H1 (cell line): ENCODE measurements around the gene OBSCN. TPM values are rescaled to one million over a fixed set of nuclear protein-coding genes. Genes with fewer than 3 reads are reported as not detected.

ENCODE experiments used
- CTCF ChIA-PET: fragments of 300-600 bp; sonication (Branson Sonifier 250); formaldehyde crosslinking; loops from one replicate; lab custom pipeline; 2021; ENCODE audit not compliant: partially characterized antibody; lab: Charles Lee
- POLR2A ChIA-PET: fragments of 300-600 bp; sonication (Branson Sonifier 250); formaldehyde crosslinking; loops from one replicate; lab custom pipeline; 2021; ENCODE audit warnings: inconsistent platforms; ENCODE audit not compliant: partially characterized antibody; lab: Charles Lee
- DNase-seq, 2 experiments: peaks; one replicate each; pipeline versions ENCODE4 v3.0.0 to v3.0.0-alpha.2; 2010 to 2022; ENCODE audit warnings: low spot score in 2 of 2, low read depth in 1 of 2, mixed read lengths in 1 of 2
- FAIRE-seq: peaks from 2 replicates; lab custom pipeline; 2011; peaks lifted over from hg19 to GRCh38; lab: Jason Lieb, UNC
- H2AFZ ChIP-seq: 2 replicates; pipeline ENCODE4 v1.8.1; 2012; ENCODE audit warnings: low read length, inconsistent platforms
- H2AK5ac ChIP-seq: 2 replicates; pipeline ENCODE4 v1.6.1; 2013; ENCODE audit warnings: low read depth, low read length
- H2BK120ac ChIP-seq: replicated peaks from 2 replicates; pipeline ENCODE3; 2013; ENCODE audit warnings: low read depth, low read length, inconsistent platforms
- H2BK12ac ChIP-seq: 2 replicates; pipeline ENCODE4 v1.6.1; 2013; ENCODE audit warnings: low read depth, low read length
- H2BK15ac ChIP-seq: 2 replicates; pipeline ENCODE4 v1.6.1; 2013; ENCODE audit warnings: low read length
- H2BK20ac ChIP-seq: 2 replicates; pipeline ENCODE4 v1.6.1; 2013; ENCODE audit warnings: low read length
- H2BK5ac ChIP-seq: 2 replicates; pipeline ENCODE4 v1.6.1; 2013; ENCODE audit warnings: low read depth, low read length
- H3K14ac ChIP-seq: 2 replicates; pipeline ENCODE4 v1.6.1; 2013; ENCODE audit warnings: inconsistent platforms; ENCODE audit not compliant: insufficient read length
- H3K18ac ChIP-seq: 2 replicates; pipeline ENCODE4 v1.6.1; 2013; ENCODE audit warnings: low read length; ENCODE audit errors: extremely low read depth
- H3K23ac ChIP-seq: 2 replicates; pipeline ENCODE4 v1.6.1; 2013; ENCODE audit warnings: inconsistent platforms; ENCODE audit not compliant: insufficient read length
- H3K23me2 ChIP-seq: 2 replicates; pipeline ENCODE4 v1.6.1; 2013; ENCODE audit warnings: low read depth, low read length
- H3K27ac ChIP-seq: 2 replicates; pipeline ENCODE4 v1.6.1; 2011; ENCODE audit warnings: low read depth, low read length, inconsistent platforms
- H3K27me3 ChIP-seq, 4 experiments: replicated peaks in 1 of 4; 1 replicate in 1 of 4; 2 replicates in 3 of 4; pipeline versions ENCODE4 v1.6.1 to v1.8.1; 2011 to 2013; ENCODE audit warnings: low read length in 3 of 4, mild to moderate bottlenecking in 3 of 4, inconsistent platforms in 2 of 4, mixed read lengths in 2 of 4, moderate library complexity in 1 of 4; ENCODE audit not compliant: control insufficient read depth in 3 of 4, insufficient read depth in 3 of 4; ENCODE audit errors: extremely low read depth in 1 of 4
- H3K36me3 ChIP-seq, 4 experiments: 2 replicates each; pipeline versions ENCODE4 v1.6.1 to v1.8.1; 2011 to 2013; ENCODE audit warnings: mild to moderate bottlenecking in 4 of 4, low read length in 3 of 4, moderate library complexity in 2 of 4, control low read depth in 1 of 4, inconsistent platforms in 1 of 4; ENCODE audit not compliant: insufficient read depth in 4 of 4, control insufficient read depth in 2 of 4
- H3K4ac ChIP-seq: replicated peaks from 2 replicates; pipeline ENCODE3; 2013; ENCODE audit warnings: low read length, low read depth, mixed read lengths, inconsistent platforms; ENCODE audit not compliant: insufficient read length
- H3K4me1 ChIP-seq, 4 experiments: replicated peaks in 1 of 4; 1 replicate in 1 of 4; 2 replicates in 3 of 4; pipeline versions ENCODE4 v1.6.1 to v1.8.1; 2011 to 2013; ENCODE audit warnings: low read length in 3 of 4, inconsistent platforms in 2 of 4, mixed read lengths in 1 of 4; ENCODE audit not compliant: insufficient read depth in 4 of 4, control insufficient read depth in 3 of 4
- H3K4me2 ChIP-seq, 2 experiments: 2 replicates each; pipeline versions ENCODE4 v1.6.1 to v1.8.1; 2011 to 2013; ENCODE audit warnings: low read depth in 2 of 2, low read length in 2 of 2, control low read depth in 1 of 2, inconsistent platforms in 1 of 2, mild to moderate bottlenecking in 1 of 2; ENCODE audit not compliant: insufficient read depth in 1 of 2
- H3K4me3 ChIP-seq, 4 experiments: fragments of 200-600, 300-600 bp in 1 of 4; sonication (generic), shearing (Covaris generic), sonication (Bioruptor Twin) in 1 of 4; 2 replicates each; pipeline versions ENCODE4 v1.5.1 to v1.8.1; 2011 to 2016; ENCODE audit warnings: low read length in 4 of 4, low read depth in 3 of 4, control low read depth in 2 of 4, inconsistent platforms in 2 of 4, mild to moderate bottlenecking in 2 of 4, mixed read lengths in 1 of 4, moderate library complexity in 1 of 4; ENCODE audit not compliant: insufficient read depth in 2 of 4; ENCODE audit errors: extremely low read depth in 1 of 4
- H3K56ac ChIP-seq: replicated peaks from 2 replicates; pipeline ENCODE3; 2013; ENCODE audit warnings: low read depth, mild to moderate bottlenecking, mixed read lengths, low read length, inconsistent platforms; ENCODE audit not compliant: insufficient read length
- H3K79me1 ChIP-seq: 2 replicates; pipeline ENCODE4 v1.6.1; 2013; ENCODE audit warnings: low read depth, low read length, control low read depth
- H3K79me2 ChIP-seq, 2 experiments: 2 replicates each; pipeline versions ENCODE4 v1.6.1 to v1.8.1; 2012 to 2013; ENCODE audit warnings: low read length in 2 of 2, mild to moderate bottlenecking in 2 of 2, inconsistent platforms in 1 of 2; ENCODE audit not compliant: insufficient read depth in 2 of 2, control insufficient read depth in 1 of 2
- H3K9ac ChIP-seq, 4 experiments: replicated peaks in 1 of 4; 1 replicate in 1 of 4; 2 replicates in 3 of 4; pipeline versions ENCODE4 v1.6.1 to v1.8.1; 2011 to 2013; ENCODE audit warnings: low read depth in 3 of 4, low read length in 3 of 4, control low read depth in 2 of 4, mild to moderate bottlenecking in 2 of 4, moderate library complexity in 2 of 4, inconsistent platforms in 1 of 4; ENCODE audit errors: extremely low read depth in 1 of 4
- H3K9me3 ChIP-seq, 2 experiments: 2 replicates each; pipeline versions ENCODE4 v1.6.1 to v1.8.1; 2012 to 2013; ENCODE audit warnings: mild to moderate bottlenecking in 2 of 2, moderate library complexity in 2 of 2, control low read depth in 1 of 2, inconsistent platforms in 1 of 2, low read depth in 1 of 2, low read length in 1 of 2, mixed read lengths in 1 of 2; ENCODE audit not compliant: insufficient read depth in 2 of 2
- H4K20me1 ChIP-seq, 2 experiments: replicated peaks in 1 of 2; 2 replicates each; pipeline versions ENCODE3 to v1.8.1; 2011 to 2013; ENCODE audit warnings: inconsistent platforms in 2 of 2, low read length in 2 of 2, mild to moderate bottlenecking in 1 of 2; ENCODE audit not compliant: insufficient read depth in 2 of 2, control insufficient read depth in 1 of 2
- H4K5ac ChIP-seq: 2 replicates; pipeline ENCODE4 v1.6.1; 2013; ENCODE audit warnings: low read length, low read depth, mixed read lengths, inconsistent platforms; ENCODE audit not compliant: insufficient read length
- H4K8ac ChIP-seq: 2 replicates; pipeline ENCODE4 v1.8.0; 2013; ENCODE audit warnings: mild to moderate bottlenecking, moderate library complexity, low read length, inconsistent platforms; ENCODE audit not compliant: insufficient read depth; ENCODE audit errors: extremely low read depth
- H4K91ac ChIP-seq: replicated peaks from 2 replicates; pipeline ENCODE3; 2013; ENCODE audit warnings: low read length, mixed read lengths, inconsistent platforms; ENCODE audit not compliant: insufficient read length
- BRCA1 ChIP-seq: IDR thresholded peaks from 2 replicates; pipeline ENCODE4 v1.6.1; 2012; ENCODE audit warnings: low read depth, low read length, improper control_type of control experiment
- GABPA ChIP-seq: IDR thresholded peaks from 2 replicates; pipeline ENCODE4 v1.6.1; 2011; ENCODE audit warnings: mild to moderate bottlenecking, low read length, moderate library complexity, borderline replicate concordance; ENCODE audit not compliant: insufficient read depth
- KDM1A ChIP-seq: fragments of 200-600, 300-600 bp; sonication (generic); IDR thresholded peaks from 2 replicates; pipeline ENCODE4 v1.7.1; 2016; ENCODE audit warnings: mild to moderate bottlenecking, low read length, borderline replicate concordance
- KDM5A ChIP-seq: fragments of 200-600 bp; IDR thresholded peaks from 2 replicates; pipeline ENCODE4 v1.7.1; 2012; ENCODE audit warnings: mild to moderate bottlenecking, low read length, inconsistent platforms, mixed read lengths
- RAD21 ChIP-seq, 2 experiments: IDR thresholded peaks in 1 of 2; conservative IDR thresholded peaks in 1 of 2; 2 replicates each; pipeline ENCODE4 v1.6.1; 2011; ENCODE audit warnings: low read depth in 2 of 2, low read length in 2 of 2, improper control_type of control experiment in 1 of 2, inconsistent platforms in 1 of 2, mild to moderate bottlenecking in 1 of 2, moderate library complexity in 1 of 2
- RFX5 ChIP-seq: IDR thresholded peaks from 2 replicates; pipeline ENCODE4 v1.6.1; 2011; ENCODE audit warnings: low read depth, low read length, improper control_type of control experiment, borderline replicate concordance
- SP1 ChIP-seq: IDR thresholded peaks from 2 replicates; pipeline ENCODE4 v1.6.1; 2011; ENCODE audit warnings: low read depth, low read length
- SP2 ChIP-seq: IDR thresholded peaks from 2 replicates; pipeline ENCODE4 v1.6.1; 2012; ENCODE audit warnings: mild to moderate bottlenecking, low read length, inconsistent platforms
- YY1 ChIP-seq: IDR thresholded peaks from 2 replicates; pipeline ENCODE4 v1.6.1; 2011; ENCODE audit warnings: low read depth, mild to moderate bottlenecking, low read length
- WGBS, 2 experiments: shearing (Covaris generic) in 1 of 2; methylation state at CpG; one replicate each; pipeline versions ENCODE4 v1.1.6 to v1.1.7; 2013 to 2015; ENCODE audit warnings: low lambda C conversion rate in 2 of 2, mixed read lengths in 2 of 2, inconsistent platforms in 1 of 2, low coverage in 1 of 2, missing lambda C conversion rate in 1 of 2; ENCODE audit not compliant: insufficient replicate concordance in 2 of 2, insufficient coverage in 1 of 2, insufficient read length in 1 of 2; ENCODE audit errors: extremely low coverage in 1 of 2, missing lambda C conversion rate in 1 of 2; 5-methylcytosine and 5-hydroxymethylcytosine counted together
- polyA plus RNA-seq, 7 experiments: library from polyadenylated mRNA; depleted of rRNA in 3 of 7; stranded (reverse) in 5 of 7; unstranded in 2 of 7; fragments of >200 nt in 5 of 7; fragments of 200-250 nt in 2 of 7; gene quantifications; 1 replicate in 5 of 7; 2 replicates in 1 of 7; 4 replicates in 1 of 7; pipeline versions ENCODE4 v1.2.1 to v1.2.3, GENCODE V29; 2011 to 2013; ENCODE audit warnings: missing spikeins in 2 of 7, mixed read lengths in 2 of 7
- total RNA-seq: library from RNA; stranded (reverse); fragmentation: NEBNext Ultra II Directional; extraction: Animal tissue kit (Norgen Biotek cat#: 25700); gene quantifications from 2 replicates; pipeline ENCODE4 v1.2.1, GENCODE V29; 2021

OBSCN gene
- total and polyA plus RNA-seq, 2 of the 8 experiments (the other 6 are each of a cell fraction or from before 2014, with no cell fraction given): 7.5 to 28.4 TPM

- H4K8ac ChIP-seq: no peak overlapping the region
- peaks cover 2 to 26% (median 16%) of the 10 kb centered on the region in 4 experiments; a peak in 6 of 7 replicates for H3K27me3 ChIP-seq
- H3K56ac ChIP-seq: no peak overlapping the region
- H3K9me3 ChIP-seq: no peaks in the 10 kb centered on the region
- no peak for FAIRE-seq
- no peak overlapping the region for H3K14ac ChIP-seq
- no peak overlapping the region for H3K23ac ChIP-seq
- H2AK5ac ChIP-seq: no peak overlapping the region
- H3K4ac ChIP-seq: no peak overlapping the region
- H2BK5ac ChIP-seq: no peak overlapping the region
- no peak overlapping the region for H3K27ac ChIP-seq
- peaks cover 0 to 10% (median 5%) of the 10 kb centered on the region in 4 experiments; a peak in 5 of 7 replicates for H3K4me1 ChIP-seq
- H2BK120ac ChIP-seq: no peak overlapping the region
- H2BK15ac ChIP-seq: no peak overlapping the region
- peaks cover 4 to 6% of the 10 kb centered on the region in 2 experiments for H4K20me1 ChIP-seq
- H3K4me3 ChIP-seq: no peak overlapping the region
- no peak for TF ChIP-seq YY1
- no peak for TF ChIP-seq KDM5A
- TF ChIP-seq RAD21 (IDR thresholded peaks at IDR 0.05 in 1 of 2, conservative IDR thresholded peaks at IDR 0.05 in 1 of 2; ENCODE audit: low read depth in 2 of 2, low read length in 2 of 2): no peak
- no peak for TF ChIP-seq KDM1A
- no peak for TF ChIP-seq BRCA1
- no peak for TF ChIP-seq SP2
- no peak for TF ChIP-seq GABPA
- TF ChIP-seq RFX5: no peak
- no peak for TF ChIP-seq SP1
- H2BK20ac ChIP-seq: no peak overlapping the region
- peak overlapping the region; percentile 51 to 96; a peak in 2 of 4 replicates for H3K4me2 ChIP-seq
- no peak overlapping the region for H4K91ac ChIP-seq
- peaks cover 8% of the 10 kb centered on the region; the same call in 1 of the 2 replicates for H3K23me2 ChIP-seq
- no peak overlapping the region for H4K5ac ChIP-seq
- no peak overlapping the region for H3K18ac ChIP-seq
- CTCF ChIA-PET: interaction anchor here (0.9 to 2.8 kb wide), 6 partner anchors 35 to 138 kb away, joined by 3 to 10 read pairs (median 4); a partner anchor contains a TSS
- POLR2A ChIA-PET: interaction anchor here (0.7 to 1.3 kb wide), 5 partner anchors 69 to 87 kb away, joined by 3 to 6 read pairs (median 3); a partner anchor contains a TSS
- H3K79me1 ChIP-seq: no peaks in the 10 kb centered on the region
- no peaks in the 10 kb centered on the region for H3K36me3 ChIP-seq
- H2AFZ ChIP-seq: no peak overlapping the region
- no peak overlapping the region for H2BK12ac ChIP-seq
- H3K79me2 ChIP-seq: no peaks in the 10 kb centered on the region
- 90% methylated on average over 27 of the region's 31 CpGs; no CpG with 5 or more reads in 1 of the 2 experiments for WGBS, 2 experiments
- no peak for DNase-seq
- no peak overlapping the region for H3K9ac ChIP-seq
Observed at GRCh38 chr1:228376651-228377631, 169.1 kb downstream of the OBSCN start.
